GM12873 (cell line): ENCODE results near the gene MAP2K6.

Experiments used
- CTCF ChIP-seq: IDR thresholded peaks from 2 replicates; pipeline ENCODE4 v1.5.1; 2012; ENCODE audit warnings: low read depth, mild to moderate bottlenecking, moderate library complexity, low read length, control low read depth; ENCODE audit not compliant: insufficient read depth; ENCODE audit errors: missing control alignments

Gene MAP2K6

GRCh38 chr17:69511250-69511649, 96.8 kb downstream of the MAP2K6 start:
- no peak for TF ChIP-seq CTCF

DNA sequence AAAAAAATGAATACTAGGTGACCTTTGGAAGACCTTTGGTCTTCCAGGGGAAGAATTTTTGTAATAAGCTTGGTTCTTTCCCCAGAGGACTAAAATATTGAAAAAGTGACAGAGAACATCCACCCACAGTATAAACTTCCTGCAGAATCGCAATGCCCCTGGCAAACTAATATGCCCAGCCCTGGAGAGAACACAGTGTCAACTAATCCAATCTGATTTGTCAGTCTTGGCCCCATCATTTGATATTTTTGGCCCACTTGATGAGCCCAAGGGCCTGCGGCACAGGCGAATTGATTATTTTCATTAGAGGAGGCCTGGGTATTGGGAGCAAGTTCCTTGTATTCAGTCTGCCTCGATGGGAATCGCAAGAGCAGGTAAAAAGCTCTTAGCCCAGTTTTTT, 98.4 kb downstream of the MAP2K6 start:
- no peak for TF ChIP-seq CTCF

DNA sequence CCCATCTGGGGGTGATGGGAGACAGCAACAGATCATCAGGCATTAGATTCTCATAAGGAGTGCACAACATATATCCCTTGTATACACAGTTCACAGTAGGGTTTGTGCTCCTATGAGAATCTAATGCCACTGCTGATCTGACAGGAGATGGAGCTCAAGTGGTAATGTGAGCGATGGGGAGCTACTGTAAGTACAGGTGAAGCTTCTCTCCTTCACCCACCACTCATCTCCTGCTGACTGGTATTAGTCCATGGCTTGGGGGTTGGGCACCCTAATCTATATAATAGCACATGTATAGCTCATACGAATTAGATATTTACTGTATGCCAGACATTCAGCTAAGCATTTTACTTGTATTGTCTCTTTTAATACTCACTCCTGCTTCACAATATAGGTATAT, 101.7 kb downstream of the MAP2K6 start:
- TF ChIP-seq CTCF: no peak

DNA sequence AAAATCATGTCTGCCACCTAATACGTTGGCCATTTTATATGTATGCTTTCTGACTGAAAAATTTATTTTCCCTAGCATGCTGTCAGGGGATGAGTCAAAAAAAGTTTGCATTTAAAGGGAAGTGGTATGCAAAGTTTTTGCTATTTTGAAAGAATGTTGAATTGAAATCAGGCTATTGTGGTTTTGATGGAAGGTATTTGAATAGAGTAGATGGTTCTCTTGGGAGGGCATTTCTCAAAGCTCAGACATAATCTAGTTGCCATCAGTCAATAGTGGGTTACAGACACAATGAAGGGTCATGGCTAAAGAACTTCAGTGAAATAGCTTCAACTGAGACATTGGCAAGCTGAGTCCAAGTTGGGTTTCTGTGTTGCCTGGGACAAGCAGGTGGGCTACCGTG, 102.4 kb downstream of the MAP2K6 start:
- no peak for TF ChIP-seq CTCF

GRCh38 chr17:69518951-69519350, 104.5 kb downstream of the MAP2K6 start:
- TF ChIP-seq CTCF: no peak

- peak; percentile 82 for TF ChIP-seq CTCF
Observed at GRCh38 chr17:69523244-69523861, 108.9 kb downstream of the MAP2K6 start.

DNA sequence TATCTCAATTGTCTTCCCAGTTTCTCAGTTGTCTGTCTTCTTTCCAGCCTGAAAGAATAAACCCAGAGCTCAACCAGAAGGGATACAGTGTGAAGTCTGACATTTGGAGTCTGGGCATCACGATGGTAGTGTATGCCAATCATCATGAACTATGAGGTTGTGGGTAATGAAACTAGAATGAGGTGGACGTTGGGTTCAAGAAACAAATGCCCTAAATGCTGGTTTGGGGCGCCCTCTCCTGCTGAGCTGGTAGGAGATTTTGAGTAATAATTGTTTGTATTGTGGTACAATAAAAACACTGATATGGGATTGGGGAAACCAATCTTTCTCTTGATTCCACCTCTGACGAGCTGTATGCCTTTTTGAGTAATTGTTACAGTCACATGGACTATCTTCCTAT, 110.4 kb downstream of the MAP2K6 start:
- no peak for TF ChIP-seq CTCF
